ENCODE measurements around the gene PYCARD. TPM values are rescaled to one million over a fixed set of nuclear protein-coding genes. Genes with fewer than 3 reads are reported as not detected.

Gene PYCARD
- total RNA-seq, 1 experiment from 2014 or later = 37.5 TPM

DNA sequence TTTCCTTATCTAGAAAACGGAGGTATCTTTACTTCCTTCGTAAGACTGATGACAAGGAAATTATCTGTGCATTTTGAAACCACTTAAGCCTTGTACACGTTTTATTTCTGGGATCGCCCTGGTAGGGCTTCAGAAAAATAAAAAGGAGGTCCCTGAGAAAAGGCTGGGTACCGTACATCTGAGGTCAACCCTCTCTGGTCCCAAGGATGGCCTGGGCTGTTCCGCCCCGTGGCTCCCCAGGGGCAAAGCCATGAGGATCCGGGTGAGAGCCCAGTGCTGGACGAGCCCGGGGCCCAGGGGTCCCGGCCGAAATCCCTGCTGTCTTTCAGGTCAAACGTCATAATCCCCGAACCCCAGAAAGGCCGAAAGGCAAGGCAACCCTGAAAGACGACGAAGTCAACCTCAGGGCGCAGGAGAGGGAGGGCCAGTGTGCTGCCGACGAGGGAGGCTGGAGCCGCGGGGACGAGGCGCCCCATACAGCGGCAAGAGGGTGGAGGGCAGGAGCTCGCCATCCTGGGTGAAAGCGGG is 23.3 kb downstream of the PYCARD start:
- H3K9ac ChIP-seq (ENCODE audit: extremely low read depth, insufficient read length, low read length) = peak overlapping the region; percentile 71
- no peak overlapping the region for H2AFZ ChIP-seq (ENCODE audit: low read length)
- H4K8ac ChIP-seq (replicated peaks; ENCODE audit: insufficient read length, low read depth, low read length) = no peak overlapping the region
- TF ChIP-seq, protein P1, sequence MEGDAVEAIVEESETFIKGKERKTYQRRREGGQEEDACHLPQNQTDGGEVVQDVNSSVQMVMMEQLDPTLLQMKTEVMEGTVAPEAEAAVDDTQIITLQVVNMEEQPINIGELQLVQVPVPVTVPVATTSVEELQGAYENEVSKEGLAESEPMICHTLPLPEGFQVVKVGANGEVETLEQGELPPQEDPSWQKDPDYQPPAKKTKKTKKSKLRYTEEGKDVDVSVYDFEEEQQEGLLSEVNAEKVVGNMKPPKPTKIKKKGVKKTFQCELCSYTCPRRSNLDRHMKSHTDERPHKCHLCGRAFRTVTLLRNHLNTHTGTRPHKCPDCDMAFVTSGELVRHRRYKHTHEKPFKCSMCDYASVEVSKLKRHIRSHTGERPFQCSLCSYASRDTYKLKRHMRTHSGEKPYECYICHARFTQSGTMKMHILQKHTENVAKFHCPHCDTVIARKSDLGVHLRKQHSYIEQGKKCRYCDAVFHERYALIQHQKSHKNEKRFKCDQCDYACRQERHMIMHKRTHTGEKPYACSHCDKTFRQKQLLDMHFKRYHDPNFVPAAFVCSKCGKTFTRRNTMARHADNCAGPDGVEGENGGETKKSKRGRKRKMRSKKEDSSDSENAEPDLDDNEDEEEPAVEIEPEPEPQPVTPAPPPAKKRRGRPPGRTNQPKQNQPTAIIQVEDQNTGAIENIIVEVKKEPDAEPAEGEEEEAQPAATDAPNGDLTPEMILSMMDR (conservative IDR thresholded peaks at IDR 0.05) = no peak
- H3K27me3 Mint-ChIP-seq (ENCODE audit: low read depth) = peaks cover 2% of the 10 kb centered on the region
- H2BK120ac ChIP-seq (ENCODE audit: low read depth, low read length, poor library complexity, severe bottlenecking) = no peak overlapping the region
- no peak overlapping the region; the same call in 1 of the 2 replicates for H3K4ac ChIP-seq (ENCODE audit: low read depth, low read length)
- WGBS (ENCODE audit: extremely low coverage, insufficient read length, low lambda C conversion rate) = no CpG with 5 or more reads among the region's 27 CpGs
- H2BK5ac ChIP-seq (ENCODE audit: insufficient read length, low read length) = no peak overlapping the region
- no peak overlapping the region for H4K5ac ChIP-seq (ENCODE audit: insufficient read length, low read depth, low read length)
- no peak overlapping the region for H3K23ac ChIP-seq (ENCODE audit: insufficient read length, low read depth, low read length)
- no peak overlapping the region for H4K91ac ChIP-seq (ENCODE audit: insufficient read length, low read depth, low read length)
- H3K36me3 Mint-ChIP-seq (ENCODE audit: insufficient read depth in 1 of 3, low read depth in 3 of 3) = peaks cover 33 to 36% (median 35%) of the 10 kb centered on the region in 3 experiments
- H3K23me2 ChIP-seq (ENCODE audit: insufficient read length, low read depth, low read length, poor library complexity, severe bottlenecking) = peaks cover 9% of the 10 kb centered on the region
- peak overlapping the region; percentile 87 for H3K4me2 ChIP-seq (ENCODE audit: insufficient read depth, insufficient read length, low read length)
- H3K27ac ChIP-seq (ENCODE audit: insufficient read length, low read depth, low read length) = no peak overlapping the region
- H3K9me3 Mint-ChIP-seq = peaks cover 0 to 2% of the 10 kb centered on the region in 2 experiments; a peak in 2 of 5 replicates
- no peaks in the 10 kb centered on the region for H3K9me3 ChIP-seq (ENCODE audit: control insufficient read depth, low read depth, low read length)
- peaks cover 34 to 37% of the 10 kb centered on the region in 2 experiments for H3K4me1 Mint-ChIP-seq
- H3T11ph ChIP-seq (ENCODE audit: low read length) = no peak overlapping the region
- peak overlapping the region; percentile 84; the same call in 1 of the 2 replicates for H3K14ac ChIP-seq (ENCODE audit: insufficient read depth, low read length)
- no peak overlapping the region for H2BK20ac ChIP-seq (ENCODE audit: low read depth, low read length, poor library complexity, severe bottlenecking)
- peaks cover 37% of the 10 kb centered on the region for H3K79me2 ChIP-seq (ENCODE audit: insufficient read depth, low read length)
- H2BK12ac ChIP-seq (ENCODE audit: insufficient read length, low read depth, low read length) = no peak overlapping the region
- H3K56ac ChIP-seq (ENCODE audit: insufficient read length, low read depth, low read length) = no peak overlapping the region
- H3K4me1 ChIP-seq (ENCODE audit: insufficient read depth, low read length) = no peaks in the 10 kb centered on the region; the same call in 1 of the 2 replicates
- peak overlapping the region; percentile 95 to 100 (median 98); a peak in 6 of 7 replicates for H3K27ac Mint-ChIP-seq
- H3K4me3 Mint-ChIP-seq = peak overlapping the region; percentile 97 to 99
- no peaks in the 10 kb centered on the region for H4K20me1 ChIP-seq (ENCODE audit: control insufficient read depth, insufficient read depth, insufficient read length)
- H2AK5ac ChIP-seq (ENCODE audit: insufficient read length, low read length) = no peak overlapping the region
- H3K27me3 ChIP-seq (ENCODE audit: insufficient read depth, low read length) = no peaks in the 10 kb centered on the region
- H2BK15ac ChIP-seq (ENCODE audit: low read depth, low read length) = no peak overlapping the region
- peaks cover 7% of the 10 kb centered on the region for H3K79me1 ChIP-seq (ENCODE audit: insufficient read depth, low read depth, low read length, poor library complexity, severe bottlenecking)
- DNase-seq = no peak
- peak overlapping the region; percentile 76 for H3K18ac ChIP-seq (ENCODE audit: insufficient read length, low read depth, low read length)

Data from H9 (cell line).